ENCODE results near the gene RMP24.

GRCh38 chr18:35949903-35950627, 22.4 kb upstream of the RMP24 start:
- peak; percentile 92 to 97 for TF ChIP-seq CTCF (conservative IDR thresholded peaks at IDR 0.05 in 1 of 2, IDR thresholded peaks at IDR 0.05 in 1 of 2; ENCODE audit: low read depth in 1 of 2, low read length in 2 of 2)
- no peak for TF ChIP-seq EZH2 (IDR thresholded peaks at IDR 0.05; ENCODE audit: low read length, missing control alignments)
